GM19324 (cell line): ENCODE measurements around the gene AMZ2.
"Not testable (repeated sequence)": the region's sequence is repeated elsewhere in the genome, so short reads cannot be mapped to it uniquely, and the experiment has no call there.

Experiments
- ATAC-seq: cut with Tn5 transposase; IDR thresholded peaks from one replicate; pipeline ENCODE4 v1.9.1; 2021; ENCODE audit warnings: mild to moderate bottlenecking, moderate library complexity; ENCODE audit not compliant: unreplicated experiment, low FRiP score

Gene AMZ2

DNA sequence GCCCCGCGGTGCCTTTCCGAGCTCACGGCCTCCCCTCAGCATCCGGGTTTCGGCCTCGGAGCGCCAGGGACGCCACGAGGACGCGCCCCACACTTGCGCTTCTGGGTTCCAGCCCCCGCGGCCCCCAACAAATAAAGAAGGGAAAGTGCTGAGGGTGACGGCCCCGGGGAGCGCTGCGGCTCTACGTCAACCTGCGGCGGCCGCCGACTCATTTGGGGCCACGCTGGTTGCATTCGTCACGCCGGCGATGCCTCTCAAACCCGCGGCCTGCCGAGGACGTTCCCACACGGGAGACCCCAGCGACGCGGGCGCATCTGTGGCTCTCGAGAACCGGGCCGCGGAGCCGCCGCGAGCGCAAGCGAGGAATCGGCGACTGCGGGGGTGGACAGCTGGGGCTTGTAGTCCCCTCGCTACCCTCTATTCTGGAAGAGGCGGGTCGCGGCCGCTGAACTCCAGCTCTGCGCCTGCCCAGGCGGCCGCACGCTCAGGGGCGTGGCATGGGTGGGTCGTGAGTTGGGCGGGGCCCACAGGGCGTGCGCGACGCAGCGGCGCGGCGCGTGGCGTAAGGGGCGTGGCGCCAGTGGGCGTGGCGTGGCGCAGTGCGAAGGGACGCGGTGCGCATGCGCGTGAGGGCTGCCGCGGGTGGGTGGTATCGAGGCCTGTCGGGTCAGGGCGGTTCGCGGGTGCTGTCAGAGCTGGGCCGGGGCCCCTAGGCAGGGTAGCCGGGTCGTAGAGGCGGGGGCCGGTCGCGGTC lies at the start of gene AMZ2:
AMZ2 (plus strand) TSS at position 599 of the 754 bp plus-strand sequence. CDS start 2,145 bp downstream, outside the sequence.
- peak; percentile 96 for ATAC-seq

GRCh38 chr17:68198931-68199836 lies 48.7 kb upstream of the AMZ2 start:
- ATAC-seq, result no peak

GRCh38 chr17:68199837-68200688 lies 47.8 kb upstream of the AMZ2 start:
- ATAC-seq, result no peak

DNA sequence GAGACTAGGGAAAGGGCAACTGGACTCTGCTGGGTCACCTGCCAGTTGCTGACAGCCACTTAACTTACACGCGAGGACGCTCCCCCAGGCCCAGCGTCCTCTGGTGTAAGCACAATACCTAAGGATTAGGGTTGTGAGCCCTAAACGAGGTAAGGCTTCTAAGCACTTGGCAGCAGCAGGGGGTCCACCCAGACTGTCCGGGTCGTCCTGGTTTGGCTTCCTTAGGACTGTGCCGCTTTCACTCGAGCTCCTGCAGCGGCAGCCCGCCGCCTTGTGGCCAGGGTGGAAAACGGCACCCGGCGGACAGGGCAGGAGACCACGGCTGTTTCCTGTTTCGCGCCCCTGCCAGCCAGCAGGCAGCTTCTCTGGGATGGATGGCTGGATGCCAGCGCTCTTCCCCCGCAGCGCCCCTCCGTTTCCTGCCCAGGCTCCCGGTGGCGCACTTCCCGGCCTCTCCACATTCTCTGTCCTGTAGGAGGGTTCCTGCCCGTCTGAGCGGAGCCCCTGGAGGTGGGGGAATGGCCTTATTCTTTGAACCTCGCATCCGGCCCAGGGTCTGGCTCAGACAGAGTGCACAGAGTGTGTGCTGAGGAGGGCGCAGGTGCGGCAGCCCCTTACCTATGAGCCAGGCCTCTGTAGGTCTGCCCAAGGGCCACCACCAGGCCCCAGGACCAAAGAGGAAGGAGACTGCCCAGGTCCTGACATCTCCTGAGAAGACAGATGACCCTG lies 47.0 kb upstream of the AMZ2 start:
- ATAC-seq, result no peak

- not testable (repeated sequence) for ATAC-seq
These were observed 46.4 kb upstream of the AMZ2 start for GRCh38 chr17:68201418-68201771.

DNA sequence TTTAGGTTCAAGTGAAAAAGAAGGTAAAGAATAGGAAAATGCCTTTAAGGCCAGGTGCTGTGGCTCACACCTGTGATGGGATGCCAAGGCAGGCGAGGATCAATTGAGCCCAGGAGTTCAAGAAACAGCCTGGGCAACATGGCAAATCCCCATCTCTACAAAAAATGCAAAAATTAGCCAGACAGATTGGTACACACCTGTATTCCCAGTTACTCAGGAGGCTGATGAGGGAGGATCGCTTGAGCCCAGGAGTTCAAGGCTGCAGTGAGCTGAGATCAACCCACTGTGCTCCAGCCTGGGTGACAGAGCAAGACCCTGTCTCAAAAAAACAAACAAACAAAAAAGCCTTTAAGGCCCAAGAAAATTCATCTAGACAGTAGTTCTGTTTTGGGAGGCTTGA lies 45.5 kb upstream of the AMZ2 start:
- ATAC-seq, result not testable (repeated sequence)

- ATAC-seq, result peak; percentile 23
These were observed 43.1 kb upstream of the AMZ2 start for GRCh38 chr17:68204736-68205135.

DNA sequence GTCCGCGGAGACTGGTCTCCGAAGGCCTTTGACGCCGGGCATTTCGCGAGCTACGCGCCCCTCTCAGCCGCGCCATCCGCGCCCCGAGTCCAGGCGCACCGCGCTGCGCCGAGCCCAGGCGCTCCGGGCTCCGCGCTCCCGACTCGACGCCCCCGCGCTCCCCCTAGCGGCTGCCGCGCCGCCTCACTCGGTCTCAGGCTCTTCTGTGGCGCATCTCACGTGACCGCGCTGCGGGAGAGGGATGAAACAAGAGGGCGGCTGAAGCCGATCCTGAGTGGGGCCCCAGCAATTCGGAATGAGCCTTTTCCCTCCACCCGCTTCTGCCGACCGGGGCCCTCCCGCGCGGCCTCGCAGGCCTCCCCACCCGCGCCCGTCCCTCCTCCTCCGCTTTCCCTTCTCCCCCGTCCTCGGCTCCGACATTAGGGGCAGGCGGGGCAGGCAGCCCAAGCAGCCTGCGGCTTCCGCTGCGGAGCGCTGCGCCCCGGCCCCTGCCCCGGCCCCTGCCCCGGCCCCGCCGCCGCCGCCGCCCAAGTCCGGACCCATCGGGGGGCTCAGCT lies 42.5 kb upstream of the AMZ2 start:
- ATAC-seq, result peak; percentile 91

DNA sequence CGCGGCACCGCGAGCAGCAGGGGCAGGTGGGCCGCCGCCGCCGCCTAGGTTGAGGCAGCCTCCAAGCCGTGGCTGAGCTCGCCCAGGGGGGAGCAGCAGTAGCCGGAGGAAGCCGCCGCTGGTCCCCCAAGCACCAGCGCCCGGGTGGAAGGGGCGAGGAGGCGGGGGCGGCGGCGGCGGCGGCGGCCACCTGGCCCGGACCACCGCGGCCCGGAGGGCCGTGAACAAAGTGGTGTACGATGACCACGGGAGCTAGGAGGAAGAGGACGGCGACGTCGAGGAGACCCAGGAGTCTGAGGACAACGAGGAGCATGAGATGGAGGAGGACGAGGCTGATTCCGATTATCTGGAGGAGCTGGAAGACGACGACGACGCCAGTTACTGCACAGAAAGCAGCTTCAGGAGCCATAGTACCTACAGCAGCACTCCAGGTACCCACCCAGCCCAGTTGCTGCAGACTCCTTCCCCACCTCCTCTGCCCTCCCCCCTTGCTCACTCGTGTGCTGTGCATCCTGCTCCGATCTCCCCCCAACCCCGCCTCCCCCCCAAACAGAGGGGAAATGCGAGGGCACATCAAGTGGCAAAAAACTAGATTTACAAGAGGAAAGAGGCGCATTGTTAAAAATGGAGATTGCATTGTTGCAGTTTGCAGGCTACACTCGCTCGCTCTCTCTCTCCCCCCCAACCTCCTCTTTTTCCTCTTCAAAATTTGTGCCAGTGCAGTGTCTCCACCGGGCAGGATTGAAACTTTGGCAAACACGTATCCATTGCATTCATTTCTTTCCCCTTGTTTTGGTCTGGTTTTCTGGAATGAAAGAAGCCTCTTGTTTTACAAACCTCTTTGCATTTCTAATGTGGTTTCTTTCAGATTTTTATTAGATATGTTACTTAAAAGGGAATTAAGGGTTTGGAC lies 41.8 kb upstream of the AMZ2 start:
- ATAC-seq, result peak; percentile 34

DNA sequence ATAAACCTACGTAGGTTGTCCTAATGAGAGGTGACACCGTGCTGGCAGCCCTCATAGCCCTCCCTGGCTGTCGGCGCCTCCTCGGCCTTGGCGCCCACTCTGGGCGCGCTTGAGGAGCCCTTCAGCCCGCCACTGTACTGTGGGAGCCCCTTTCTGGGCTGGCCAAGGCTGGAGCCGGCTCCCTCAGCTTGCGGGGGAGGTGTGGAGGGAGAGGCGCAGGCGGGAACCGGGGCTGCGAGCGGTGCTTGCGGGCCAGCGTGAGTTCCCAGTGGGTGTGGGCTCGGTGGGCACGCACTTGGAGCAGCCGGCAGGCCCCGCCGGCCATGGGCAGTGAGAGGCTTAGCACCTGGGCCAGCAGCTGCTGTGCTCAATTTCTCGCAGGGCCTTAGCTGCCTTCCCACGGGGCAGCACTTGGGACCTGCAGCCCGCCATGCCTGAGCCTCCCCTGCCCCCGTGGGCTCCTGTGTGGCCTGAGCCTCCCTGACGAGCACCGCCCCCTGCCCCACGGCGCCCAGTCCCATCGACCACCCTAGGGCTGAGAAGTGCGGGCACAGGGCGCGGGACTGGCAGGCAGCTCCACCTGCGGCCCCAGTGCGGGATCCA lies 40.1 kb upstream of the AMZ2 start:
- no peak for ATAC-seq

DNA sequence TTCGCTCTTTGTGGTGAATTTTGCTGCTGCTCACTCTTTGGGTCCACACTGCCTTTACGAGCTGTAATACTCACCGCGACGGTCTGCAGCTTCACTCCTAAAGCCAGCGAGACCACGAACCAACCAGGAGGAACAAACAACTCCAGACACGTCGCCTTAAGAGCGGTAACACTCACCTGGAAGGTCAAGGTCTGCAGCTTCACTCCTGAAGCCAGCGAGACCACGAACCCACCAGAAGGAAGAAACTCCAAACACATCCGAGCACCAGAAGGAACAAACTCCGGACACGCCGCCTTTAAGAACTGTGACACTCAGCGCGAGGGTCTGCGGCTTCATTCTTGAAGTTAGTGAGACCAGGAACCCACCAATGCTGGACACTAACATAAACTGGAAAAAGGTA lies 39.2 kb upstream of the AMZ2 start:
- not testable (repeated sequence) for ATAC-seq

DNA sequence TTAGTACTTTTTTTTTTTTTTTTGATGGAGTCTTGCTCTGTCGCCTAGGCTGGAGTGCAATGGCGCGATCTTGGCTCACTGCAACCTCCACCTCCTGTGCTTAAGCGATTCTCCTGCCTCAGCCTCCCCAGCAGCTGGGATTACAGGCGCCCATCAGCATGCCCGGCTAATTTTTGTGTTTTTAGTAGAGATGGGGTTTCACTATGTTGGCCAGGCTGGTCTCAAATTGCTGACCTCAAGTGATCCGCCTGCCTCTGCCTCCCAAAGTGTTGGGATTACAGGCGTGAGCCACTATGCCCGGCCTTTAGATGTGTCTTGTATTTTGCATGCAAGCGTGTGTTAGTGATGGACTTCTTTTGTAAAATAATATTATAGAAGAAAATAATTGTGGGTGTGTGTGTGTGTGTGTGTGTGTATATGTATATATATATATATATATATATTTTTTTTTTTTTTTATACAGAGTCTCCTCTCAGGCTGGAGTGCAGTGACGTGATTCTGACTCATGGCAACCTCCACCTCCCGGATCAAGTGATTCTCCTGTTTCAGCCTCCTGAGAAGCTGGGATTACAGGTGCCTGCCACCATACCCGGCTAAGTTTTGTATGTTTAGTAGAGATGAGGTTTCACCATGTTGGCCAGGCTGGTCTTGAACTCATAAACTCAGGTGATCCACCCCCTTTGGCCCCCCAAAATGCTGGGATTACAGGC lies 38.5 kb upstream of the AMZ2 start:
- not testable (repeated sequence) for ATAC-seq

GRCh38 chr17:68210570-68211315 lies 37.1 kb upstream of the AMZ2 start:
- no peak for ATAC-seq

- not testable (repeated sequence) for ATAC-seq
These were observed 34.1 kb upstream of the AMZ2 start for GRCh38 chr17:68213428-68214411.

DNA sequence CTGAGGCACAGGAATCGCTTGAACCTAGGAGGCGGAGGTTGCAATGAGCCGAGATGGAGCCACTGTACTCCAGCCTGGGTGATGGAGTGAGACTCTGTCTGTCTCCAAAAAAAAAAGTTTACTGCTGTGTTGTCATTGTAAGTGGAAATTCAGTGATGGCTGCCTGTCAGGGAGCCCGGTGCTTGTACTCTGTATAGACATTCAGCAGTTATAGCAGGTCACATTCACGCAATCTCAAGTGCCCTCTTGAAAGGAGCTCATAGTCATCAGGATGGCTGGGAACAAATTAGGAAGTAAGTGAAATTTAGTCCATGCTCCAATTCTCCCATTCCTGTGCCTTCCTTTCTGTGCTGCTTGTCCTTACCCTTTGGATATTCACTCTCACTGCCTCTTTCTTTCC lies 32.4 kb upstream of the AMZ2 start:
- not testable (repeated sequence) for ATAC-seq

- not testable (repeated sequence) for ATAC-seq
These were observed 28.4 kb upstream of the AMZ2 start for GRCh38 chr17:68219429-68219828.
